ENCODE measurements around the gene NAT8L. TPM values are rescaled to one million over a fixed set of nuclear protein-coding genes. Genes with fewer than 3 reads are reported as not detected.

NAT8L gene
- total RNA-seq, 1 donor from 2014 or later, result 1.6 TPM

DNA sequence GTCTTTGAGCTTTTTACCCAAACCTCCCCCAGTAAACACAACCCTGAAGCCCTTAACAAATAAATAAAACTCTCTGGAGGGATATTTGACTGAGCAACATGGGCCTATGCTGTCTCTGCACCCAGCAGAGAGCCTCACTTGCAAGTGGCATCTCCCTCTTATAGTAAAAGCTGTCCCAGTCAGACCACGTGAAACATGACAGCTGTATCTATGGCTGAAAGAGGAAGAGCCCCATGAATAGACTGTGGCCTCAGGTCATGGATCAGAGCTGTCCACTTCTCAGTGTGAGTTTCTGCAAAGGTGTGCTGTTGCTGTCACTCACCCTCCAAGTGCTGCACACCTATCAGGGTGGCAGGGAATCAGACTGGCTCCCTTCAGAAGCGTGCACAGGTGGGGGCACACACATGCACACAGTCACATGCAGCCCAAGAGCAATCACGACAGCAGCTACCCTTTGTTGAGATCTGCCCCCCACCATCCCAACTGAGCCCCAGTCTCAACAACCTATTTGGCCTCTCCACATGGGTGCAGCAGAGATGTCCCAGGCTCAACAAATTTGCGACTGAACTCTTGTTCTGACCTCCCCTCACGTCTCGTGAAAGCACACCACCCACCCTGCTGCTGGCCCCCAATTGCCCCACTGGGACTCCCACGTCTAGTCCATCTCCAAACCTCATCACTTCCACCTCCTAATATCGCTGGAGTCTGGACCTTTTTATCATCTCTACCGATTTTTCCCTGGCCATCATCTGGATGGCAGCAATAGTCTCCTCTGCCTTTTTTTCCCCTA is 45.6 kb downstream of the NAT8L start:
- no peaks in the 10 kb centered on the region for H3K36me3 ChIP-seq (ENCODE audit: insufficient read depth, low read length)
- H3K9ac ChIP-seq (ENCODE audit: low read length), result no peak overlapping the region
- H3K27ac Mint-ChIP-seq (ENCODE audit: unreplicated experiment), result no peak overlapping the region
- FAIRE-seq, result no peak
- H3K9me3 ChIP-seq (ENCODE audit: insufficient read depth, low read depth, low read length), result no peaks in the 10 kb centered on the region
- peaks cover 6% of the 10 kb centered on the region for H3K4me1 Mint-ChIP-seq (ENCODE audit: low read depth, unreplicated experiment)
- peaks cover 7% of the 10 kb centered on the region for H3K27me3 Mint-ChIP-seq (ENCODE audit: low read depth, unreplicated experiment)
- H2AFZ ChIP-seq (ENCODE audit: low read depth, low read length), result no peak overlapping the region
- DNase-seq (ENCODE audit: low read depth), result no peak
- H4K20me1 ChIP-seq (ENCODE audit: insufficient read depth, low read length), result no peaks in the 10 kb centered on the region
- peaks cover 13% of the 10 kb centered on the region for H3K4me1 ChIP-seq (ENCODE audit: insufficient read depth, low read length)
- H3K27me3 ChIP-seq (ENCODE audit: insufficient read depth, low read length), result peaks cover 3% of the 10 kb centered on the region
- peaks cover 10% of the 10 kb centered on the region for H3K36me3 Mint-ChIP-seq (ENCODE audit: low read depth, unreplicated experiment)
- H3K4me3 Mint-ChIP-seq (ENCODE audit: unreplicated experiment), result no peak overlapping the region
- no peak for TF ChIP-seq EZH2 (IDR thresholded peaks at IDR 0.05; ENCODE audit: insufficient read depth, low read length)
- TF ChIP-seq, protein P1, sequence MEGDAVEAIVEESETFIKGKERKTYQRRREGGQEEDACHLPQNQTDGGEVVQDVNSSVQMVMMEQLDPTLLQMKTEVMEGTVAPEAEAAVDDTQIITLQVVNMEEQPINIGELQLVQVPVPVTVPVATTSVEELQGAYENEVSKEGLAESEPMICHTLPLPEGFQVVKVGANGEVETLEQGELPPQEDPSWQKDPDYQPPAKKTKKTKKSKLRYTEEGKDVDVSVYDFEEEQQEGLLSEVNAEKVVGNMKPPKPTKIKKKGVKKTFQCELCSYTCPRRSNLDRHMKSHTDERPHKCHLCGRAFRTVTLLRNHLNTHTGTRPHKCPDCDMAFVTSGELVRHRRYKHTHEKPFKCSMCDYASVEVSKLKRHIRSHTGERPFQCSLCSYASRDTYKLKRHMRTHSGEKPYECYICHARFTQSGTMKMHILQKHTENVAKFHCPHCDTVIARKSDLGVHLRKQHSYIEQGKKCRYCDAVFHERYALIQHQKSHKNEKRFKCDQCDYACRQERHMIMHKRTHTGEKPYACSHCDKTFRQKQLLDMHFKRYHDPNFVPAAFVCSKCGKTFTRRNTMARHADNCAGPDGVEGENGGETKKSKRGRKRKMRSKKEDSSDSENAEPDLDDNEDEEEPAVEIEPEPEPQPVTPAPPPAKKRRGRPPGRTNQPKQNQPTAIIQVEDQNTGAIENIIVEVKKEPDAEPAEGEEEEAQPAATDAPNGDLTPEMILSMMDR (IDR thresholded peaks at IDR 0.05; ENCODE audit: insufficient read depth, low read depth, low read length), result no peak
- H3K79me2 ChIP-seq (ENCODE audit: insufficient read depth, low read length), result no peaks in the 10 kb centered on the region
- peaks cover 16% of the 10 kb centered on the region for H3K9me3 Mint-ChIP-seq (ENCODE audit: unreplicated experiment)
- H3K4me3 ChIP-seq (ENCODE audit: insufficient read depth, low read depth, low read length), result no peak overlapping the region
- no peak overlapping the region for H3K4me2 ChIP-seq (ENCODE audit: low read length)
- H3K27ac ChIP-seq (ENCODE audit: low read depth, low read length), result no peak overlapping the region

DNA sequence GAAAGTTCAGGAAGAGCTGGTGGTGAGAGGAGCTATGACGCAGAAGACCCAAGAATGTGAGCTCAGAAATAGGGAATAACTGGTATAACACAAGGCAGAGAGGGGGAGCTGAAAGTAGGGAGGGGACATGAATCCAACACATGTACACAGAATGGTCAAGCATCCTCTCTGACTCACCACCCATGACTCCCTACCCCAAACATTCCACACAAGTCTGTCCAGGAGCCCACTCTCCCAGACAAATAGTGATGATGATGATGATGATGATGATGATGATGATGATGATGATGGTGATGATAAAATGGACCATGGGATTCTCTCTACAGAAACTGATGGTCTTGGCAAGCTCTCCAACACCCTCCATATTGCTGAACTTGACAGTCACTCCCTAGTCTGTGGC is 46.4 kb downstream of the NAT8L start:
- Histone ChIP-seq H3K4me3 (ENCODE audit: insufficient read depth, low read depth, low read length) (no peak overlapping the region), H3K4me1 (ENCODE audit: insufficient read depth, low read length) (peaks cover 13% of the 10 kb centered on the region), H4K20me1 (ENCODE audit: insufficient read depth, low read length) (no peaks in the 10 kb centered on the region), H3K79me2 (ENCODE audit: insufficient read depth, low read length) (no peaks in the 10 kb centered on the region), H3K27ac (ENCODE audit: low read depth, low read length) (no peak overlapping the region), H3K27me3 (ENCODE audit: insufficient read depth, low read length) (peaks cover 3% of the 10 kb centered on the region), H3K36me3 (ENCODE audit: insufficient read depth, low read length) (no peaks in the 10 kb centered on the region), H2AFZ (ENCODE audit: low read depth, low read length) (no peak overlapping the region), H3K9me3 (ENCODE audit: insufficient read depth, low read depth, low read length) (no peaks in the 10 kb centered on the region), H3K9ac (ENCODE audit: low read length) (no peak overlapping the region), H3K4me2 (ENCODE audit: low read length) (no peak overlapping the region)
- peaks cover 11% of the 10 kb centered on the region for H3K27me3 Mint-ChIP-seq (ENCODE audit: low read depth, unreplicated experiment)
- peaks cover 16% of the 10 kb centered on the region for H3K9me3 Mint-ChIP-seq (ENCODE audit: unreplicated experiment)
- peaks cover 6% of the 10 kb centered on the region for H3K4me1 Mint-ChIP-seq (ENCODE audit: low read depth, unreplicated experiment)
- no peak for FAIRE-seq
- H3K36me3 Mint-ChIP-seq (ENCODE audit: low read depth, unreplicated experiment), result peaks cover 10% of the 10 kb centered on the region
- H3K4me3 Mint-ChIP-seq (ENCODE audit: unreplicated experiment), result no peak overlapping the region
- peak; percentile 53 for DNase-seq (ENCODE audit: low read depth)
- H3K27ac Mint-ChIP-seq (ENCODE audit: unreplicated experiment), result no peak overlapping the region
- no peak for TF ChIP-seq EZH2 (IDR thresholded peaks at IDR 0.05; ENCODE audit: insufficient read depth, low read length)
- TF ChIP-seq, protein P1 (IDR thresholded peaks at IDR 0.05; ENCODE audit: insufficient read depth, low read depth, low read length), result no peak

All from astrocyte (in vitro differentiated cells and primary cell).